Measurements from ENCODE around the gene CRB2.

Gene CRB2

GRCh38 chr9:123347289-123348060 lies 8.5 kb upstream of the CRB2 start:
- no peak for DNase-seq (ENCODE audit: low read depth)
- H3K4me3 ChIP-seq (ENCODE audit: control insufficient read depth, low read depth, low read length): no peak overlapping the region
- no peak for TF ChIP-seq CTCF (conservative IDR thresholded peaks at IDR 0.05; ENCODE audit: control insufficient read depth, insufficient read depth, low read depth, low read length)

DNA sequence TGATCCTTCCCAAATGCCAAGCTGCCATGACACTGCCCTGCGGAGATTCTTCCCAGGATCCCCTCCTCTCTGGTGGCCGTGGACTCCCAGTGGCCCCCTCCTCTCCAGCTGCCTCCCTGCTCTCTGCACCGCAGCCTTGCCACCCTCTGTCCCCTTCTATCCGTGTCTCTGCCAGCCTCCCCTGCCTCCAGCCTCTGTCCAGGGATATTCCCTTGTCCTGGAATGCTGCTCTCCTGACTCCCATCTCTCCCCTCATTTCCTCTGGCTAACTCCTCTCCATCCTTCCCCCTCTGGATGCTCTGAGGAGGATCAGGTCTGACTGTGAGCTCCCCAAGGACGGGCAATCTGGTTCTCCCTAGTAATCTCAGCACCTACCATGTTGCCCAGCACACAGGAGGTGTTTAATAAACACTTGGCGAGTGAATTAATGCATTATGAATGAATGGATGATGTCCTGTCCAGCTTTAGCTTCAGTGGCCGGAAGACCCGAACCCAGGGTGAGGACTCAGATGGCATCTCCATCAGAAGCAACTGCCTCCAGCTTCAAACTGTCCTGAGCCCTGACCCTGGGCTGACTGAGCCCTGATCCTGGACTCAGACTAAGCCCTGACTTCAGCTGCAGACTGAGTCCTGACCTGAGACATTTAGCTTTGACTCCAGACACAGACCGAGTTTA lies 7.5 kb upstream of the CRB2 start:
- no peak overlapping the region for H3K4me3 ChIP-seq (ENCODE audit: control insufficient read depth, low read depth, low read length)
- no peak for TF ChIP-seq CTCF (conservative IDR thresholded peaks at IDR 0.05; ENCODE audit: control insufficient read depth, insufficient read depth, low read depth, low read length)
- no peak for DNase-seq (ENCODE audit: low read depth)

DNA sequence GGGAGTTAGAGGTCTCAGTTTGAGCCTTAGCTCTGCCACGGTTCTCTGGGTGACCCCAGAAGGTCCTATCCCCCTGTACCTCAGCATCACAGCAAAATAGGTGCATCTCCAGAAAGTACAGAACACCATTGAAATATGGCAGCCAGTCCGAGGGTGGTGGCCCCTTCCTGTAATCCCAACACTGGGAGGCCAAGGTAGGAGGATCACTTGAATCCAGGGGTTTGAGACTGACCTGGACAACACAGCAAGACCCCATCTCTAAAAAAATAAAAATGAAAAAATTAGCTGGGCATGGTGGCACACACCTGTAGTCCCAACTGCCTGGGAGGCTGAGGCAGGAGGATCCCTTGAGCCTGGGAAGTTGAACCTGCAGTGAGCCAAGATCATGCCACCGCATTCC lies 7.0 kb upstream of the CRB2 start:
- no peak overlapping the region for H3K4me3 ChIP-seq (ENCODE audit: control insufficient read depth, low read depth, low read length)
- TF ChIP-seq CTCF (conservative IDR thresholded peaks at IDR 0.05; ENCODE audit: control insufficient read depth, insufficient read depth, low read depth, low read length): no peak
- no peak for DNase-seq (ENCODE audit: low read depth)

DNA sequence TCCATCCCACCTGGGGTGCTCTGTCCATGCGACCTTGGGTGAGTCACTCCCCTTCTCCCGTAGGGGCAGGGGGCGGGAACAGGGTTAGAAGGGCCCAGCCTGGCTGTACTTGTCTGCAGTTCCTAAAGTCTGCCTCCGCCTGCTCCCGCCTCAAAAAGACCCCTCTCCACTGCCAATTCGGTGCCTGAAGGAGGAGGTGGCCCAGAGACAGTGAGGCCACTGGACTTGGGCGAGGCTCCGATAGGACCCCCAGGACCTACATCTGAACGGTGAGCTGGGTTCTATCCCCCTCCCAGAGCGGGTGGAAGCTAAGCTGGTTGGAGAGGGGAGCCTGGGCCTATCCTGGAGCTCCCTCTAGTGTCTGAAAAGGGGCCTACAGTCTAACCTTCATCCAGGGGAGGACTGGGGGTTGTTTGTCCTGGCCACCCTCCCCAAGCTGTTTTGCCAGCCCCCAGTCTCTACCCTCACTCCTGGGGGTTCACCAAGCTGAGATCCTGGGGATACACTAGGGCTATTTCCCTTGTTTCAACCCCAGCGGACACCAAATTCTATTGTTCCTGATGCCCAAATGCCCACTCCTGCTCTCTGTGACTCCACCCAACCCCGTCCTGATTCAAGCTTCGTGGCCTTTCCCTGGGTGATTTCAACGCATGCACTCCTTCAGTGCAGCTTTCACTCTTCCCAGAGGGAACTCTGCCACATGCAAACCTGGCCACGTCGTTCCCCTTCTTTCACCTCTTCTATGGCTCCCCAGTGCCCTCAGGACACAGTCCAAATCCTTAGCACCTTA lies 6.1 kb upstream of the CRB2 start:
- no peak overlapping the region for H3K4me3 ChIP-seq (ENCODE audit: control insufficient read depth, low read depth, low read length)
- peak; percentile 99 for TF ChIP-seq CTCF (conservative IDR thresholded peaks at IDR 0.05; ENCODE audit: control insufficient read depth, insufficient read depth, low read depth, low read length)
- peak; percentile 49 for DNase-seq (ENCODE audit: low read depth)

DNA sequence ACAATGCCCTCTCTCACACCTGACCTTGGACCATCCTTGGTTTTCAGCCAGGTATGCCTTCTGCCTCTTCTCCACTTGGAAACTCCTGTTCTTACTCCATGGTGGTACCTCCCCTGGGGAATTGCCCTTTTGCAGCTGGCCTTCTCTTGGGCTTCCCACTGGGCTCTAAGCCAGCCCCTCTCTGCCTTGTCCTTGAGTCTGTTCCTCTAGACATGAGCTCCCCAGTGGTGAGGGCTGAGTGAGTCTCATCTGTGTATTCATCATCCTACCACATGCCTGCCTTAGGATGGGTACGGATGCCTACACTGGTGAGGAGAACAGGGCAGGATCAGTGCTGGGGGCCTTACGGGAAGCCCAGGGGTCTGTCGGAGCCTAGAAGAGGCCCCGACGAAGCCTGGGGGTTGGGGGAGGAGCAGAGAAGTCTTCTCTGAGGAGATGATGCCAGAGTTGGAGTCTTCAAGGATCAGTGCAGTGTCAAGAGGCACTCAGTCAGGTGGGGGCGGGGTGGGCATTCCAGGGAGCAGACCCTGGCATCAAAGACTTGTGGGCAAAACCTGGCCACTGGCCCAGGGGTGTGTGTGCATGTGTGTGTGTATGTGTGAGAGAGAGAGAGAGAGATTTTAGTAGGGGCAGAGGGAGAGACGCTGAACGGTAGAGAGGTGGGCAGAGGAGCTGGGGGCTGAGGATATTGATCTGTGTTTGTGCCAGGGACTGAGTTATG lies 5.2 kb upstream of the CRB2 start:
- TF ChIP-seq CTCF (conservative IDR thresholded peaks at IDR 0.05; ENCODE audit: control insufficient read depth, insufficient read depth, low read depth, low read length): no peak
- no peak for DNase-seq (ENCODE audit: low read depth)
- H3K4me3 ChIP-seq (ENCODE audit: control insufficient read depth, low read depth, low read length): no peak overlapping the region

DNA sequence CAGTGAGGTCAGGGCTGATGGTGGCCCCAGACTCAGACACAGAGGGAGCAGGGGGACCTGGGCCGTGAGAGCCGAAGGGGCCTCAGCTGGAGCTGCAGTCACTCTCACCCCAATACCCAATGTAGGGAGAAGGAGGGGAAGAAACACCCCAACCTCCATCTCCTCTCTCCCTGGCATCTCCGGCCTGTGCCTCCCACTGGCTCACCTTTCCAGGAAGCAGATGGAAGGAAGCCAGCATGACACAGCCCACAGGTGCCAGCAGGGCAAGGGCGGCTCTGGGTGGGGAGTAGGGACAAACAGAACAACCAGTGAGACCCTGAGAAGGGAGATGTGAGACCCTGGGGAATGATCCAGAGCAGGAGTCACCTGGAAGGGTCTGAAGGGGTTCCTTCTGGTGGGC lies 3.0 kb upstream of the CRB2 start:
- H3K4me3 ChIP-seq (ENCODE audit: control insufficient read depth, low read depth, low read length): no peak overlapping the region
- TF ChIP-seq CTCF (conservative IDR thresholded peaks at IDR 0.05; ENCODE audit: control insufficient read depth, insufficient read depth, low read depth, low read length): no peak
- no peak for DNase-seq (ENCODE audit: low read depth)

Data from fibroblast of mammary gland (primary cell).